WTC11 (cell line): Measurements from ENCODE around the gene TMTC2. TPM values are rescaled to one million over a fixed set of nuclear protein-coding genes. Genes with fewer than 3 reads are reported as not detected.

ENCODE experiments used
- ATAC-seq: fragments of 200-7000 bp; cut with Tn5 transposase; 2 replicates; pipeline ENCODE4 v1.10.0; 2021; ENCODE audit warnings: mild to moderate bottlenecking, moderate library complexity
- CTCF ChIA-PET: fragments of 300-600 bp; sonication (Branson Sonifier 250); formaldehyde crosslinking; loops from one replicate; lab custom pipeline; 2021; ENCODE audit warnings: antibody characterized with exemption; lab: Charles Lee
- POLR2A ChIA-PET: fragments of 350-600 bp; sonication (Branson Sonifier 250); formaldehyde crosslinking; loops from one replicate; lab custom pipeline; 2021; ENCODE audit warnings: antibody characterized with exemption; lab: Charles Lee
- DNase-seq: peaks from one replicate; pipeline ENCODE4 v3.0.0; 2021; ENCODE audit warnings: low spot score
- H3K27ac Mint-ChIP-seq: 2 replicates; pipeline ENCODE4 v1.8.0; 2021; ENCODE audit warnings: mixed read lengths
- H3K27me3 Mint-ChIP-seq: 2 replicates; pipeline ENCODE4 v1.8.0; 2021; ENCODE audit warnings: low read depth, mild to moderate bottlenecking, moderate library complexity, mixed read lengths
- H3K36me3 Mint-ChIP-seq: 2 replicates; pipeline ENCODE4 v1.8.0; 2021; ENCODE audit warnings: mixed read lengths
- H3K4me1 Mint-ChIP-seq: 2 replicates; pipeline ENCODE4 v1.8.0; 2022; ENCODE audit warnings: mixed read lengths
- H3K4me3 Mint-ChIP-seq: 2 replicates; pipeline ENCODE4 v1.8.0; 2021; ENCODE audit warnings: mild to moderate bottlenecking, moderate library complexity, mixed read lengths
- H3K9me3 Mint-ChIP-seq: 2 replicates; pipeline ENCODE4 v1.8.0; 2021; ENCODE audit warnings: mixed read lengths
- AR ChIP-seq: fragments of 250-450 bp; sonication (Bioruptor Pico); IDR thresholded peaks from 2 replicates; pipeline ENCODE4 v1.9.0; 2021; ENCODE audit warnings: mild to moderate bottlenecking
- E2F1 ChIP-seq: sonication (generic); formaldehyde crosslinking; IDR thresholded peaks from 2 replicates; pipeline ENCODE4 v1.8.0; 2022; ENCODE audit warnings: mild to moderate bottlenecking, missing genetic modification reagents
- ERG ChIP-seq: fragments of 250-450 bp; sonication (Bioruptor Pico); IDR thresholded peaks from 2 replicates; pipeline ENCODE4 v1.8.0; 2021; ENCODE audit warnings: mild to moderate bottlenecking
- IRF2 ChIP-seq: sonication (generic); formaldehyde crosslinking; IDR thresholded peaks from 2 replicates; pipeline ENCODE4 v1.8.0; 2022; ENCODE audit warnings: low read depth, missing genetic modification reagents, borderline replicate concordance
- JAZF1 ChIP-seq: fragments of 250-450 bp; sonication (Bioruptor Pico); IDR thresholded peaks from 2 replicates; pipeline ENCODE4 v1.9.0; 2021; ENCODE audit warnings: moderate library complexity, mild to moderate bottlenecking, inconsistent platforms
- MYBL2 ChIP-seq: sonication (generic); formaldehyde crosslinking; IDR thresholded peaks from 2 replicates; pipeline ENCODE4 v1.8.1; 2023; ENCODE audit warnings: mild to moderate bottlenecking, moderate library complexity, missing genetic modification reagents
- PREB ChIP-seq: sonication (generic); formaldehyde crosslinking; IDR thresholded peaks from 2 replicates; pipeline ENCODE4 v1.8.1; 2022; ENCODE audit warnings: mild to moderate bottlenecking, missing genetic modification reagents, moderate library complexity, borderline replicate concordance
- RELA ChIP-seq: sonication (generic); formaldehyde crosslinking; IDR thresholded peaks from 2 replicates; pipeline ENCODE4 v1.8.1; 2022; ENCODE audit warnings: missing genetic modification reagents, mild to moderate bottlenecking, borderline replicate concordance
- SMAD4 ChIP-seq: sonication (generic); formaldehyde crosslinking; IDR thresholded peaks from 2 replicates; pipeline ENCODE4 v1.8.0; 2022; ENCODE audit warnings: mild to moderate bottlenecking, missing genetic modification reagents
- SP1 ChIP-seq: sonication (generic); formaldehyde crosslinking; conservative IDR thresholded peaks from 2 replicates; pipeline ENCODE4 v1.8.1; 2022; ENCODE audit warnings: missing genetic modification reagents
- ZBTB43 ChIP-seq: sonication (generic); formaldehyde crosslinking; IDR thresholded peaks from 2 replicates; pipeline ENCODE4 v1.8.1; 2023; ENCODE audit warnings: mild to moderate bottlenecking, missing genetic modification reagents
- ZNF263 ChIP-seq: sonication (generic); formaldehyde crosslinking; IDR thresholded peaks from 2 replicates; pipeline ENCODE4 v1.8.1; 2022; ENCODE audit warnings: low read depth, mild to moderate bottlenecking, moderate library complexity, missing genetic modification reagents
- ZNF317 ChIP-seq: sonication (generic); formaldehyde crosslinking; IDR thresholded peaks from 2 replicates; pipeline ENCODE4 v1.8.1; 2023; ENCODE audit warnings: low read depth, mild to moderate bottlenecking, moderate library complexity, missing genetic modification reagents, borderline replicate concordance
- ZNF671 ChIP-seq: fragments of 250-450 bp; sonication (Bioruptor Pico); IDR thresholded peaks from 2 replicates; pipeline ENCODE4 v1.8.0; 2021; ENCODE audit warnings: mild to moderate bottlenecking
- total RNA-seq: library from RNA; stranded (reverse); gene quantifications from 3 replicates; pipeline ENCODE4 v1.2.3, GENCODE V29; 2021

The TMTC2 gene
- total RNA-seq, 1 experiment from 2014 or later = 6.4 TPM

DNA sequence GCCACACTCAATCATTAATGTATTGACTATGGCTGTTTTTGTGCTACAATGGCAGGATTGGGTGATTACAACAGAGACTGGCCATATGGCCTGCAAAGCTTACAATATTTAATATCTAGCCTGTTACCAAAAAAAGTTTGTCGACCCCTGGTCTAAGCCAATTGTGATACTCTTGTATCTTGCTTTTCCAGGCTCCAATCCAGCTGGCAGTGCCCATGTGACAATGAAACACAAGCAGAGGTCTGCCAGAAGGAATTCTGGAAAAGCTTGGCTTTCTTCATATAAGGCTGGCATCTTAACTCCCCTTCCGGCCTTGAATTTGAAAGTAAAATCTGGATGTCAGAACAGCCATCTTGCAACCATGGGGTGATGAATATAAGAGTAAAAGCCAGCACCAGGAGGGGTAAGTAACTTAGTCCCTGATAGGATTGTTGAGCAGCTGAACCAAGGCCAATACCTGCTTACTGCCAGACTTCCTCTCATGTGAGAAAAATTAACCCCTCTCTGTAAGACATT lies 458.7 kb downstream of the TMTC2 start (continued):
- TF ChIP-seq SMAD4 = no peak
- no peak for TF ChIP-seq ZNF263
- TF ChIP-seq, all 79 proteins: peak for 0

GRCh38 chr12:83147341-83147740 lies 460.6 kb downstream of the TMTC2 start:
- ChIA-PET POLR2A (no interaction called here), CTCF (no interaction called here)
- no peak for DNase-seq
- Mint-ChIP-seq H3K27me3 (peaks cover 9% of the 10 kb centered on the region), H3K27ac (no peak overlapping the region), H3K4me1 (peaks cover 14% of the 10 kb centered on the region), H3K36me3 (no peaks in the 10 kb centered on the region), H3K9me3 (0 out of 2 replicates have a peak, but pooled peaks cover 3% of the 10 kb centered on the region), H3K4me3 (no peak overlapping the region)
- no peak for ATAC-seq
- TF ChIP-seq ERG (CRISPR knock-in tag) (no peak), ZNF317 (CRISPR knock-in tag) (no peak), PREB (CRISPR knock-in tag) (no peak), E2F1 (CRISPR knock-in tag) (no peak), RELA (CRISPR knock-in tag) (no peak), AR (CRISPR knock-in tag) (no peak), IRF2 (no peak), JAZF1 (no peak), ZBTB43 (CRISPR knock-in tag) (no peak), ZNF671 (CRISPR knock-in tag) (no peak), ZNF263 (no peak)

- peaks cover 23% of the 10 kb centered on the region for H3K4me1 Mint-ChIP-seq
- ChIA-PET POLR2A (no interaction called here), CTCF (interaction anchor here (1.6 kb wide), 1 partner anchor 464 kb away, joined by 3 read pairs; no protein-coding TSS in a partner anchor)
- no peak overlapping the region for H3K27ac Mint-ChIP-seq
- TF ChIP-seq SP1 (CRISPR knock-in tag) = no peak
- TF ChIP-seq MYBL2 = no peak
- DNase-seq = no peak
- no peak overlapping the region for H3K4me3 Mint-ChIP-seq
- H3K9me3 Mint-ChIP-seq = no peaks in the 10 kb centered on the region
- no peaks in the 10 kb centered on the region for H3K36me3 Mint-ChIP-seq
- no peak for ATAC-seq
- peaks cover 9% of the 10 kb centered on the region for H3K27me3 Mint-ChIP-seq
Observed at GRCh38 chr12:83149987-83150386, 463.3 kb downstream of the TMTC2 start.
